ENCODE data around the gene NANOS3.

The NANOS3 gene

DNA sequence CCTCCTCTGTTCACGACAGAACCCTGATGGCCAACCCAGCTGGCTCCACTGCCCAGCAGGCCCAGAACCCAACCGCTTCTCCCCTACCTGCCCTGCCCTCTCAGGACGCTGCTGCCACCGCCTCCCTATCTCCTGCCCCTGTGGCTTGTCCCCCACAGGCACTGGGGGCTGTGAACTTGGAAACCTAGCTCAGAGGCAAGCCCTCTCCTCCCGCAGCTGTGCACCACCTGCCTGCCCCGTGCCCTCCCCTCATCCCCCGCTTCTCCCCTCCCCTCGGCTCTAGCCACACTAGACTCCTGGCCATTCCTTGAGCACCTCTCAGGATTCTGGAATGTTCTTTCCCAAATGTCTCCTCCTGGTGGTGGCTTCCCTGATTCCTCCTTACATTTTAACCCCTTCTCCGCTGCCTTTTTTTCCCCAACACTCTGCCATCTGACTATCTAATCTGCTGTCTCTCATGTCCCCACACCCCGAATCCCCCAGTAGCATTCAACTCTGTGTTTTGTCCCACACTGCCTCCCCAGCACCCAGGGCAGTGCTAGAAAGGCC is 6.7 kb downstream of the NANOS3 start:
- POLR2A ChIA-PET, result no interaction called here
- TF ChIP-seq HDGF (IDR thresholded peaks at IDR 0.05; ENCODE audit: borderline replicate concordance) (no peak), CTBP1 (IDR thresholded peaks at IDR 0.05; ENCODE audit: borderline replicate concordance) (no peak), NFRKB (IDR thresholded peaks at IDR 0.05) (no peak), SP1 (IDR thresholded peaks at IDR 0.05) (no peak), ZNF384 (IDR thresholded peaks at IDR 0.05) (no peak), LEF1 (IDR thresholded peaks at IDR 0.05; ENCODE audit: borderline replicate concordance) (no peak), ELF4 (IDR thresholded peaks at IDR 0.05) (no peak), L3MBTL2 (conservative IDR thresholded peaks at IDR 0.05) (no peak), BHLHE40 (IDR thresholded peaks at IDR 0.05; ENCODE audit: borderline replicate concordance) (no peak), FOXM1 (IDR thresholded peaks at IDR 0.05; ENCODE audit: borderline replicate concordance) (no peak)
- TF ChIP-seq, protein P1, sequence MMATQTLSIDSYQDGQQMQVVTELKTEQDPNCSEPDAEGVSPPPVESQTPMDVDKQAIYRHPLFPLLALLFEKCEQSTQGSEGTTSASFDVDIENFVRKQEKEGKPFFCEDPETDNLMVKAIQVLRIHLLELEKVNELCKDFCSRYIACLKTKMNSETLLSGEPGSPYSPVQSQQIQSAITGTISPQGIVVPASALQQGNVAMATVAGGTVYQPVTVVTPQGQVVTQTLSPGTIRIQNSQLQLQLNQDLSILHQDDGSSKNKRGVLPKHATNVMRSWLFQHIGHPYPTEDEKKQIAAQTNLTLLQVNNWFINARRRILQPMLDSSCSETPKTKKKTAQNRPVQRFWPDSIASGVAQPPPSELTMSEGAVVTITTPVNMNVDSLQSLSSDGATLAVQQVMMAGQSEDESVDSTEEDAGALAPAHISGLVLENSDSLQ (IDR thresholded peaks at IDR 0.05), result no peak
- CTCF ChIA-PET, result no interaction called here
- no peak for DNase-seq (ENCODE audit: extremely low spot score)

DNA sequence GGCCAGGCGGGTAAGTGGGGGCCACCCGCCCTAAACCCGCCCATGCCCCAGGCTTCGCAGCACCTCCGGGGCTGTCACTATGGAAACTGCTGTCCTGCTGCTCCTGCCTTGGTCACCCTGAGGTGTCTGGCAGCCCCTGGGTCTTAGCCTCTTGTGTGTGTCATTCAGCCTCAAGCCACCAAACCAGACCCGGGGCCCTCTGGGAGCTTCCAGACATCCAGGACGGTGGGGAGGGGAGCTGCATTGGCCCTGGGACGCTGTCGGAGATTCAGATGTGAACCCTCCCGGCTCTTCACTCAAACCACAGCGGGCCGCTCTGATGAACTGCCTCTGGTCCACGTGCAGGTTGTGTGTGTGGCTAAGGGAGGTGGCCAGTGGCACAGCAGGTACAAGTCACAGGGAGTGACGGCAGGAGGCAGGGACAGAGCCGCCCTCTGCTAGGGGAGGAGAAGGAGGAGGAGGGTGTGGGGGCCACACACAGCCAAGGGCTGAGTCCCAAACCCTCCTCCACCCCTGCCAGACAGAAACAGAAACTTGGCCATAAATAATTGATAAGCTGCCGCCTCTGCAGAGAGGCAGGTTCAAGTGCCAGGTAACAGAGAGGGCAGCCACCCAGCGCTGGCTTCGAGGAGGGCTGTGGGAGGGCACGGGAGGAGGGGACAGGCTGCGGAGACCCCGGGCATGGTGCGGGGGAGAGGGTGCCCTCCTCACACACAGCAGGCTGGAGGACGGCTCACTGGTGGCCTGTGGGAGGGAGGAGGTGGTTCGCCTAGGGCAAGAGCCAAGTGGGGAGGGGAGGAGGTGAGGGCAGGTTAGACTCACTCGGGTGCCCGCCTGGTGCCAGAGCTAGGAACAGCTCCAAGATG is 8.0 kb downstream of the NANOS3 start:
- ChIA-PET CTCF (interaction anchor here (0.6 kb wide), 1 partner anchor 200 kb away, joined by 3 read pairs; no protein-coding TSS in a partner anchor), POLR2A (no interaction called here)
- TF ChIP-seq FOXA1 (IDR thresholded peaks at IDR 0.05), result no peak
- TF ChIP-seq TARDBP (IDR thresholded peaks at IDR 0.05), result no peak
- no peak for TF ChIP-seq HDGF (IDR thresholded peaks at IDR 0.05; ENCODE audit: borderline replicate concordance)
- no peak for TF ChIP-seq L3MBTL2 (conservative IDR thresholded peaks at IDR 0.05)
- TF ChIP-seq SUZ12 (IDR thresholded peaks at IDR 0.05), result no peak
- no peak for TF ChIP-seq FOXM1 (IDR thresholded peaks at IDR 0.05; ENCODE audit: borderline replicate concordance)
- no peak for TF ChIP-seq NFRKB (IDR thresholded peaks at IDR 0.05)
- no peak for TF ChIP-seq ZNF384 (IDR thresholded peaks at IDR 0.05)
- no peak for TF ChIP-seq LEF1 (IDR thresholded peaks at IDR 0.05; ENCODE audit: borderline replicate concordance)
- no peak for TF ChIP-seq ARNT (IDR thresholded peaks at IDR 0.05)
- TF ChIP-seq ELF4 (IDR thresholded peaks at IDR 0.05), result no peak
- TF ChIP-seq BHLHE40 (IDR thresholded peaks at IDR 0.05; ENCODE audit: borderline replicate concordance), result no peak
- no peak for DNase-seq (ENCODE audit: extremely low spot score)

DNA sequence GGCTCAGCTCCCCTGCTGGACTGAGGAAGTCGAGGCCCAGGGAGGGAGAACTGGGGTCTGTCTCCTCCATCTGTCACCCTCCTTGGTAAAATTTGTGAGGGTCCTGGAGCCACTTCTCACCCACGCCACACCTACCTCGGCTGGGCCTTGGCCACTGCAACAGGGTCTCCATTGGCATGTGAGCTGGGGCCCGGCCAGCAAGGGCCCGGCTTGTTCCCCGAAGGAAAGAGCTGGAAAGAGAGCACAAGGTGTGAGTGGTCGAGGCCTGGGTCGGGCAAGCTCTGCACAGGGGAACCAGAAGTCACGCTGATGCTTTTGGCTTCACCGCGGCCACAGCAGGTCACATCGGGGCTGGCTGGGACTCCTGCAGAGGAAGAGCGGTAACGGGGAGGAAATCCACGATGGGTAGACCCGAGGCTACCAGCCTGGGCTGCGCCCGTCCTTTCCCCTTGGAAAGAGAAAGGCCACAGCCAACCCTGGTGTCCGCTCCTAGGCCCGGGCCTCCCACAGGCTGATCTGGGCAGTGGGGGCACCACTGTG is 9.0 kb downstream of the NANOS3 start:
- CTCF ChIA-PET, result no interaction called here
- POLR2A ChIA-PET, result no interaction called here

DNA sequence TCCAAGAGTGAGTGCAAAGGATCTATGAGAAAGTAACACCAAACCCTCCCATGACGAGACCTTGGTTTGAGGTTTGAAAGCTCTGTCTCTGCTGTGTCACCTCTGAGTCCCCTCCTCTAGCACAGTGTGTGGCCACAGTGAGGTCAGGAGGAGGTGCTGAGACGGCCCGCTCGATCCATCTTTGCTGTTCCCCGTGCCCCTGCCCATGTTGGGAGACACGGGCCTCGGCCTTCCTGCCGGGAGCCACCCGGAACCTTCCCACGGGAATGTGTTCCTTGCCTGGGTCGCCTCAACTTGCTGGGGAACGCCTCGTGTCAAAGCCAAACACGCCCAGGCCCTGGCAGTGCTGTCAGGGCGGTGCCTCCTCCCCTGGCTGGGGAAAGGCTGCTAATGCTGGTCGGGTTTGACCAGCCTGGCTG is 10.1 kb downstream of the NANOS3 start:
- ChIA-PET CTCF (interaction anchor here (0.6 kb wide), 2 partner anchors 16 to 112 kb away, joined by 3 to 4 read pairs; no protein-coding TSS in a partner anchor), POLR2A (no interaction called here)
- no peak for DNase-seq (ENCODE audit: extremely low spot score)
- TF ChIP-seq, protein P1 (IDR thresholded peaks at IDR 0.05), result no peak
- no peak for TF ChIP-seq FOXA1 (IDR thresholded peaks at IDR 0.05)
- no peak for TF ChIP-seq SP1 (IDR thresholded peaks at IDR 0.05)

More for the DNA sequence above, 9.0 kb downstream of the NANOS3 start:
- no peak for DNase-seq (ENCODE audit: extremely low spot score)
- TF ChIP-seq LEF1 (IDR thresholded peaks at IDR 0.05; ENCODE audit: borderline replicate concordance) (no peak), FOXK2 (IDR thresholded peaks at IDR 0.05) (no peak), ARNT (IDR thresholded peaks at IDR 0.05) (no peak), BHLHE40 (IDR thresholded peaks at IDR 0.05; ENCODE audit: borderline replicate concordance) (no peak), FOXM1 (IDR thresholded peaks at IDR 0.05; ENCODE audit: borderline replicate concordance) (no peak), TARDBP (IDR thresholded peaks at IDR 0.05) (no peak), FOXA1 (IDR thresholded peaks at IDR 0.05) (no peak), ZNF384 (IDR thresholded peaks at IDR 0.05) (no peak), SP1 (IDR thresholded peaks at IDR 0.05) (no peak), HDGF (IDR thresholded peaks at IDR 0.05; ENCODE audit: borderline replicate concordance) (no peak)
- TF ChIP-seq, protein P1 (IDR thresholded peaks at IDR 0.05), result no peak

DNA sequence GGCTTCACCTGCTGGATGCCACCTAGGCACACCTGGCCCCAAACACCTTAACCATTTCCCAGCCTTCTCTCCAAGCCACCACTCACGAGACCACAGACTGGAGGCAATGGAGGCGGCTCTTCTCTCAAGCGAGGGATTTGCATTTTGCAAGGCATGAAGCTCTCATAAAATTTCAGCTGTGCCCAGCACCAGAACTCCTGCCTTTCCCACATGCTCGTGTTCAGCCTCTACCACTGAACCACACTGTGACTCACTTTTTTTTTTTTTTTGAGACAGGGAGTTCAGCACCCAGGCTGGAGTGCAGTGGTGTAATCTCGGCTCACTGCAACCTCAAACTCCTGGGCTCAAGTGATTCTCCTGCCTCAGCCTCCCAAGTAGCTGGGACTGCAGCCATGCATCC is 10.6 kb downstream of the NANOS3 start:
- TF ChIP-seq ARNT (IDR thresholded peaks at IDR 0.05) (no peak), HDGF (IDR thresholded peaks at IDR 0.05; ENCODE audit: borderline replicate concordance) (no peak), SP1 (IDR thresholded peaks at IDR 0.05) (no peak), FOXK2 (IDR thresholded peaks at IDR 0.05) (no peak), ELF4 (IDR thresholded peaks at IDR 0.05) (no peak), LEF1 (IDR thresholded peaks at IDR 0.05; ENCODE audit: borderline replicate concordance) (no peak), ZNF384 (IDR thresholded peaks at IDR 0.05) (no peak), L3MBTL2 (conservative IDR thresholded peaks at IDR 0.05) (no peak), CTBP1 (IDR thresholded peaks at IDR 0.05; ENCODE audit: borderline replicate concordance) (no peak), FOXA1 (IDR thresholded peaks at IDR 0.05) (no peak), TARDBP (IDR thresholded peaks at IDR 0.05) (no peak), BHLHE40 (IDR thresholded peaks at IDR 0.05; ENCODE audit: borderline replicate concordance) (no peak), FOXM1 (IDR thresholded peaks at IDR 0.05; ENCODE audit: borderline replicate concordance) (no peak), SUZ12 (IDR thresholded peaks at IDR 0.05) (no peak)
- TF ChIP-seq, protein P1 (IDR thresholded peaks at IDR 0.05), result no peak
- POLR2A ChIA-PET, result no interaction called here

More for the DNA sequence above, 10.6 kb downstream of the NANOS3 start:
- CTCF ChIA-PET, result no interaction called here
- DNase-seq (ENCODE audit: extremely low spot score), result no peak

All from HEK293T (cell line).